NCI-H69 (cell line): ENCODE results near the gene RPL37A.

Experiments
- DNase-seq: peaks from one replicate; lab custom pipeline; 2025; lab: John Stamatoyannopoulos, UW

RPL37A gene

GRCh38 chr2:216548901-216549331, 50.3 kb downstream of the RPL37A start:
- no peak for DNase-seq

GRCh38 chr2:216549926-216550690, 51.5 kb downstream of the RPL37A start:
- no peak for DNase-seq

- DNase-seq = peak; percentile 11
Observed at GRCh38 chr2:216551234-216552068, 52.8 kb downstream of the RPL37A start.

- no peak for DNase-seq
Observed at GRCh38 chr2:216553093-216553478, 54.4 kb downstream of the RPL37A start.
